Progenitor cell of endocrine pancreas (in vitro differentiated cells): ENCODE results near the gene SLF2. TPM values are rescaled to one million over a fixed set of nuclear protein-coding genes. Genes with fewer than 3 reads are reported as not detected.

ENCODE experiments used
- DNase-seq: peaks from one replicate; pipeline ENCODE4 v3.0.0; 2021; ENCODE audit warnings: low spot score; ENCODE audit not compliant: unreplicated experiment
- H3K27ac Mint-ChIP-seq: 2 replicates; pipeline ENCODE4 v1.8.0; 2021; ENCODE audit warnings: mild to moderate bottlenecking, moderate library complexity, mixed read lengths
- H3K27me3 Mint-ChIP-seq: 2 replicates; pipeline ENCODE4 v1.8.0; 2021; ENCODE audit warnings: mixed read lengths
- H3K36me3 Mint-ChIP-seq: 2 replicates; pipeline ENCODE4 v1.8.0; 2022; ENCODE audit warnings: mixed read lengths; ENCODE audit not compliant: insufficient read depth
- H3K4me1 Mint-ChIP-seq: 2 replicates; pipeline ENCODE4 v1.8.0; 2021; ENCODE audit warnings: low read depth, mixed read lengths
- H3K4me3 Mint-ChIP-seq: 2 replicates; pipeline ENCODE4 v1.8.0; 2021; ENCODE audit warnings: low read depth, mild to moderate bottlenecking, moderate library complexity, mixed read lengths
- H3K9me3 Mint-ChIP-seq: 2 replicates; pipeline ENCODE4 v1.8.0; 2021; ENCODE audit warnings: low read depth, mixed read lengths
- CTCF ChIP-seq: fragments of 200-600 bp; sonication (generic); IDR thresholded peaks from one replicate; pipeline ENCODE4 v1.5.0; 2021; ENCODE audit warnings: antibody characterized with exemption, mild to moderate bottlenecking; ENCODE audit not compliant: unreplicated experiment
- total RNA-seq: library from RNA; stranded (reverse); gene quantifications from 2 replicates; pipeline ENCODE4 v1.2.1, GENCODE V29; 2021

The SLF2 gene
- total RNA-seq, 1 donor from 2014 or later = 31.8 TPM

- peaks cover 20% of the 10 kb centered on the region for H3K36me3 Mint-ChIP-seq
- no peak for DNase-seq
- H3K27ac Mint-ChIP-seq = peak overlapping the region; percentile 27
- H3K9me3 Mint-ChIP-seq = no peaks in the 10 kb centered on the region
- H3K4me3 Mint-ChIP-seq = no peak overlapping the region
- peaks cover 7% of the 10 kb centered on the region for H3K4me1 Mint-ChIP-seq
- TF ChIP-seq CTCF = no peak
- H3K27me3 Mint-ChIP-seq = no peaks in the 10 kb centered on the region
These were observed 67.9 kb downstream of the SLF2 start for GRCh38 chr10:100980711-100981110.

- H3K27me3 Mint-ChIP-seq = no peaks in the 10 kb centered on the region
- no peaks in the 10 kb centered on the region for H3K9me3 Mint-ChIP-seq
- H3K4me3 Mint-ChIP-seq = no peak overlapping the region
- no peak for DNase-seq
- no peak overlapping the region for H3K27ac Mint-ChIP-seq
- H3K4me1 Mint-ChIP-seq = peaks cover 7% of the 10 kb centered on the region
- no peak for TF ChIP-seq CTCF
- H3K36me3 Mint-ChIP-seq = peaks cover 20% of the 10 kb centered on the region
These were observed 68.5 kb downstream of the SLF2 start for GRCh38 chr10:100981178-100981772.

GRCh38 chr10:100982916-100983830 lies 70.4 kb downstream of the SLF2 start:
- H3K4me3 Mint-ChIP-seq = no peak overlapping the region

GRCh38 chr10:100983868-100984671 lies 71.3 kb downstream of the SLF2 start:
- H3K36me3 Mint-ChIP-seq = peaks cover 14% of the 10 kb centered on the region
- peaks cover 15% of the 10 kb centered on the region for H3K4me1 Mint-ChIP-seq
- TF ChIP-seq CTCF = no peak
- no peak for DNase-seq
- no peak overlapping the region for H3K27ac Mint-ChIP-seq
- no peak overlapping the region for H3K4me3 Mint-ChIP-seq
- H3K9me3 Mint-ChIP-seq = no peaks in the 10 kb centered on the region
- H3K27me3 Mint-ChIP-seq = no peaks in the 10 kb centered on the region

More at GRCh38 chr10:100982916-100983830, 70.4 kb downstream of the SLF2 start:
- H3K27ac Mint-ChIP-seq = peak overlapping the region; percentile 46
- DNase-seq = no peak
- H3K4me1 Mint-ChIP-seq = peaks cover 15% of the 10 kb centered on the region
- TF ChIP-seq CTCF = no peak
- H3K36me3 Mint-ChIP-seq = peaks cover 15% of the 10 kb centered on the region
- no peaks in the 10 kb centered on the region for H3K27me3 Mint-ChIP-seq
- no peaks in the 10 kb centered on the region for H3K9me3 Mint-ChIP-seq

- Mint-ChIP-seq H3K36me3 (peaks cover 14% of the 10 kb centered on the region), H3K27ac (peak overlapping the region; percentile 43), H3K4me1 (peaks cover 15% of the 10 kb centered on the region), H3K9me3 (no peaks in the 10 kb centered on the region), H3K4me3 (no peak overlapping the region), H3K27me3 (no peaks in the 10 kb centered on the region)
- no peak for TF ChIP-seq CTCF
- no peak for DNase-seq
These were observed 72.0 kb downstream of the SLF2 start for GRCh38 chr10:100984672-100985177.
